Sciatic nerve (tissue), 2 donors: ENCODE results near the gene ICAM3. TPM values are rescaled to one million over a fixed set of nuclear protein-coding genes. Genes with fewer than 3 reads are reported as not detected.
A peak's percentile ranks its signal among the peaks of the same experiment; 100 is the strongest.
"Not testable (repeated sequence)": the region's sequence is repeated elsewhere in the genome, so short reads cannot be mapped to it uniquely, and the experiment has no call there.

ENCODE experiments used
- ATAC-seq: fragments of 200-7000 bp; cut with Tn5 transposase; one replicate; pipeline ENCODE4 v1.9.1; 2020; ENCODE audit warnings: mild to moderate bottlenecking, moderate library complexity
- DNase-seq: peaks from one replicate; pipeline ENCODE4 v3.0.0-alpha.2; 2020; ENCODE audit warnings: low spot score
- intact Hi-C: fragments of 100-400 bp; cut with DNase I; formaldehyde crosslinking; loops from one replicate; pipeline ENCODE4 v1.14.2; 2022
- total RNA-seq: library from RNA; stranded (reverse); fragmentation: NEBNext Ultra II Directional; extraction: Animal tissue kit (Norgen Biotek cat#: 25700); gene quantifications from one replicate; pipeline ENCODE4 v1.2.1, GENCODE V29; 2021
- donor health status: DM: no; HTN: no; CAD: no.
- donor health status: DM: no; HTN: no; CAD: no.

ICAM3 gene
- total RNA-seq, result 10.5 TPM

- ATAC-seq, result no peak
- intact Hi-C loops, result no loop called here
- DNase-seq, result no peak
Observed at GRCh38 chr19:10339380-10339960, at the start of gene ICAM3. TSS of gene ICAM3 (minus strand) at chr19:10339624. CDS start at chr19:10339614, 10 bp downstream.

GRCh38 chr19:10388957-10389356 lies 49.5 kb upstream of the ICAM3 start:
- ATAC-seq (peak; percentile 81), DNase-seq (peak; percentile 95)
- intact Hi-C loops, result no loop called here

DNA sequence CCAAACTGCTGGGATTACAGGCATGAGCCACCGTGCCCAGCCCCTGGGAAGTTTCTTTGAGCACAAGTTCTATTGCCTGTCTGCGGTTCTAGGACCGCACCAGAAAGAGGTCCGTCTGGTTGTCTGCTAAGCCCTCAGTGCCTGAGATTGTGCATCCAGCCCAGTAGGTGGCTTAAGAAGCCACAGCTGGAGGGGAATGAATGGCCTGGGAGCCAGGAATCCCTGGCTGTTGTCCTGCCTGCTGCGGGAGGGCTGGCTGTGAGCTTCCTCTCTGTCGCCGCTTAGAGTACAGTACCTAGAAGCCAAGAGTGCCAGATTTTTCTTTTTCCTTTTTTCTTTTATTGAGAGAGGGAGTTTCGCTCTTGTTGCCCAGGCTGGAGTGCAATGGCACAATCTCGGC lies 45.2 kb upstream of the ICAM3 start:
- ATAC-seq, result no peak
- DNase-seq, result no peak
- intact Hi-C loops, result no loop called here

GRCh38 chr19:10383223-10383499 lies 43.7 kb upstream of the ICAM3 start:
- intact Hi-C loops, ATAC-seq, DNase-seq: not testable (repeated sequence)

DNA sequence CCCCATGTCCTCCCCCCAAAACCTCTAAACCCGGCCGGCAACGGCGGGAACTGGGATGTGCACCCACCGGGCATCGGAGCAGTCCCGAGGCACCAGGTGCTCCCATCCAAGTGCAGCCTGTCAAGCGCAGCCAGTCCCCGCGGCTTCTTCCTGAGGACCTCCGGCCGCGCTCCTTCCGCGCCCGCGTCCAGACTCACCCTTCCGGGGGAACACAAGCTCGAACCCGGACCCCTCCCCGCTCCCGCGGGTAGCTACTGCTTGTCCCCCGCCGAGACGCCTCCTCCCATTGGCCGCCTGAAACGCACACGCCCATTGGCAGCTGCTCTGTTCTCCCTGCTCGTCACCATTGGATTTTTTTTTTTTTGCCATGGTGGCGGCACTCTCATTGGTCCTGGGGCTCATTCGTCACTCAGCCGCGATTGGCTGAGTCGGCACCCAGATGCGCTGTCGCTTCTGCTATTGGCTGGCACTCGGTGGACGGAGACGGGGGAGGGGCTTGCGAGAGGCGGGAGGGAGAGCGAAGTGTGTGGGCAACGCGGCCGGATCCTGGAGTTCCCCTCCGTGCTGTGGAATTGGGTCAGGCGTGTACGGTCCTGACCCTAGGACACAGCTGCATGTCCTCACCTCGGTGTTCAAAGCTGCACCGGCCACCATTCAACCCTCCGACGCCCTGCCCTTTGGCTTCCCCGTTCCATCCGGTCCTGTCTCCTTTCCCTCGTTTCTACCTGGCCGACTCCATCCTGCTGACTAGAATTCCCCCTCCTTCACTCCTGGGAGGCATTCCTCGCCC lies 41.1 kb upstream of the ICAM3 start, which contains the start of gene TYK2:
Gene TYK2 (minus strand): TSS at position 260 of the 790 bp plus-strand sequence. CDS start 2,166 bp downstream, outside the sequence.
- ATAC-seq, result peak; percentile 99
- intact Hi-C loops, result no loop called here

DNA sequence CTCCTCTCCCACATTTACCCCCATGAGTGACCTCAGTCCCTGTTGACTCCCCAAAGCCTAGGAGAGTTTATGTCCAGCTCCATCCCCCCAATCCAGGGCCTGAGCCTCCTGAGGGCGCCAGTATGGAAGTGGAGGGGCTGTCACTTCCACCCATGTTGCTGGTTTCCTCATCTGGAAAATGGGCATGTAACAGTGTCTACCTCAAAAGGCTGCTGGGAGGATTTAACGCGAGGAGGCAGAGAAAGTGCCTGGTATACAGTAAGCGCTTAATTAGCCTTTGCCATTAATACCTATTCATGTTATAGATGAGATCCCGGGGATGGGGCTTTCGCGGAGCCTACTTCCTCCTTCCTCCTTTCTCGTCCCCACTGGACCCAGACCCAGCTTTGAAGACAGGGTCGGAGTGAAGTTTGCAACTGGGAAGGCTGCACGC lies 40.5 kb upstream of the ICAM3 start:
- ATAC-seq (no peak), DNase-seq (no peak)
- intact Hi-C loops, result no loop called here

More for the DNA sequence above, 41.1 kb upstream of the ICAM3 start, which contains the start of gene TYK2:
- peak; percentile 98 for DNase-seq

- ATAC-seq (no peak), DNase-seq (no peak)
- intact Hi-C loops, result no loop called here
Observed at GRCh38 chr19:10378124-10378523, 38.7 kb upstream of the ICAM3 start.

DNA sequence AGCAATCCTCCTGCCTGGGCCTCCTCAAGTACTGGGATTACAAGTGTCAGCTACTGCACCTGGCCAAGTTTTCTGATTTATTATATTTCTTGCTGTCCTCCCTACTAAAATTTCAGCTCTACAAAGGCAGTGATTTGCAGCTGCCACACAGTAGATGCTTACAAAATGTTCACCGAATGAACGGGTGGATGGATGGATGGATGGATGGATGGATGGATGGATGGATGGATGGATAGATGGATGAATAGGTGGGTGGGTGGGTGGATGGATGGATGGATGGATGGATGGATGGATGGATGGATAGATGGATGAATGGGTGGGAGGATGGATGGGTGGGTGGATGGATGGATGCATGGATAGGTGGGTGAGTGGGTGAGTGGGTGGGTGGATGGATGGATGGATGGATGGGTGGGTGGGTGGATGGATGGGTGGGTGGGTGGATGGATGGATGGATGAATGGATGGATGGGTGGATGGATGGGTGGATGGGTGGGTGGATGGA lies 37.8 kb upstream of the ICAM3 start:
- ATAC-seq, intact Hi-C loops, DNase-seq: not testable (repeated sequence)

GRCh38 chr19:10374931-10375330 lies 35.5 kb upstream of the ICAM3 start:
- no peak for ATAC-seq
- intact Hi-C loops, result no loop called here
- no peak for DNase-seq

GRCh38 chr19:10372690-10373089 lies 33.3 kb upstream of the ICAM3 start:
- ATAC-seq, result no peak
- DNase-seq, result no peak
- intact Hi-C loops, result no loop called here

DNA sequence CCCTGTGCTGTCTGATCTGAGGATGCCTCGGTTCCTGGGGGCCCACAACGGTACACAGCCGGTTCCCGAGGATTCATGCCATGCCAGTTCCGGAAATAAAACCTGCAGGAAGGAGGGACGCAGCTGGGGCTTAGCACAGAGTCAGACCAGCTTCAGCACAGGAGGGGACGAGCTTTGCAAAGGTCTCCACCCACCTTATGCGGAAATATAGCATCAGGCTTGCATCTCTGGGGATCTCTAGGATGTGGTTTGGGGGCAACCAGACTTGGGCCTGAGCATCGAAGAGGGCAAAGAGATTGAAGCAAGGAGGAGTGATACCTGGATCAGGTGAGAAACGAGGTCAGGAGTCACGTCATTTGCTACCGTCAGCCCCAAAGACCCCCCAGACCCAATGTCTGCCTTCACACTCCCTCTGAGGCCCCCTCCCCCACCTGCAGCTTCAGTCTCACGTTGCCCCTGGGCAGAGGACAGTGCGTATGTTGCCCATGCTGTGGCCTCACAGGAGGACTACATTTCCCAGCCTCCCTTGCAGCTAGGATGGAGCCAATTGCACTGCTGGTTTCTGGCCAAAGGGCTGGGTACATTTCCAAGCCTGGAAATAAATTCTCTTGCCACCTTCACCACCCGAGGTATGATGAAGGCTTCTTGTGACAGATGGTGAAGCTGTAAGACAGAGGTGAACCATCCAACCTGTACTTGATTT lies 28.8 kb upstream of the ICAM3 start:
- intact Hi-C loops, result no loop called here
- DNase-seq, result no peak
- ATAC-seq, result no peak

GRCh38 chr19:10366950-10367512 lies 27.6 kb upstream of the ICAM3 start:
- DNase-seq, ATAC-seq, intact Hi-C loops: not testable (repeated sequence)

DNA sequence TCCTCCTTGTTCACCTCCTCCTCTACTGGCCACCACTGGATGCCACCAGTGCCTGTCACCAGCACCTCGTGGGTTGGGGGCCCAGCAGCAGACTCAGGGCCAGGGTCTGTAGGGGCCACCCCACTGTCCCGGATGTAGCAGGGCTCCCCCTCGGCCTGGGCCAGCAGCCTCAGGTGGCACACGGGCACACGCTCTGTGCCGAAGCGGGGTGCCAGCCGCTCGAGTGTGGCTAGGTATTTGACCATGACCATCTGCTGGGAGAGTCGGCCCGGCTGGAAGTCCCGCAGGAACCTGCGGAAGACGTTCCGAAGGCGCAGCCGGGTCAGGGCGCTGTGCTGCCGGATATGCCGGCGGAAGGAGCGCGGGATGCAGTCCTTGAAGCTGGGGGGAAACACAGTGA lies 26.1 kb upstream of the ICAM3 start:
- intact Hi-C loops, result no loop called here
- DNase-seq (no peak), ATAC-seq (no peak)

GRCh38 chr19:10364644-10365043 lies 25.2 kb upstream of the ICAM3 start:
- ATAC-seq, result no peak
- intact Hi-C loops, result no loop called here
- DNase-seq, result no peak

GRCh38 chr19:10363789-10364281 lies 24.4 kb upstream of the ICAM3 start:
- intact Hi-C loops, result no loop called here

GRCh38 chr19:10362259-10362658 lies 22.8 kb upstream of the ICAM3 start:
- ATAC-seq (no peak), DNase-seq (no peak)
- intact Hi-C loops, result no loop called here

More at GRCh38 chr19:10363789-10364281, 24.4 kb upstream of the ICAM3 start:
- ATAC-seq, result no peak
- DNase-seq, result no peak

GRCh38 chr19:10361569-10362011 lies 22.2 kb upstream of the ICAM3 start:
- DNase-seq, result no peak
- intact Hi-C loops, result no loop called here
- no peak for ATAC-seq

- ATAC-seq, result no peak
- intact Hi-C loops, result no loop called here
Observed at GRCh38 chr19:10356431-10356830, 17.0 kb upstream of the ICAM3 start.

DNA sequence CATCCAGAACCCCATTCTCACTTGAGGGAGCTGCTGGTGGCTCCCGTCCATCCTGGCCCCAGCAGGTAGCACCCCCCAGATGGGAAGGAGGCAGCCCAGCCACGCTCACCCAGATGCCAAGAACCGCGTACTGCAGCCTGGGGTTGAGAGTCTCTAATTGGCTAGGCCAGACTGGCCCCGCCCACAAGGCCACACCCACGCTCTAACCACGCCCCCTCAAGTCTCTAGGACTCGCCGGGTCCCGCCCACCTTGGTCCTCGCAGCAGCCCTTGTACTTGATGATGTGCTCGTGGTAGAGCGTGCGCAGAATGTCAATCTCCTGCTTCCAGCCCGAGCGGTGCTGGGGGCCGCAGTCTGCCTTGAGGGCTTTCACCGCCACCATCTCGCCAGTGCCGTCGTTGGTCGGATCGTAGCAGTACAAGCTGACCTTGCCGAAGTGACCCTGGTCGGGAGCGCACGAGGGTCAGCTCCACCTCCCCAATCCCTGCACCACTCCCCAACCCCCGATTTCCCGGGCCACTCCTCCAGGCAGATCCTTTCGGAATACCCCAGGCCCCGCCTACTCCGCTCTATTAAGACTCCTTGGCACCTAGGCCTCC lies 14.5 kb upstream of the ICAM3 start:
- intact Hi-C loops, result no loop called here
- DNase-seq, result peak; percentile 92
- peak; percentile 86 for ATAC-seq

More at GRCh38 chr19:10356431-10356830, 17.0 kb upstream of the ICAM3 start:
- no peak for DNase-seq
